K562 (cell line): ENCODE measurements around the gene TRPC4AP. TPM values are rescaled to one million over a fixed set of nuclear protein-coding genes. Genes with fewer than 3 reads are reported as not detected.

ENCODE experiments used
- BHLHE40 ChIP-seq: IDR thresholded peaks from 2 replicates; pipeline ENCODE4 v1.6.1; 2011; ENCODE audit warnings: low read length, improper control_type of control experiment
- CBX1 ChIP-seq: sonication (generic); IDR thresholded peaks from 2 replicates; pipeline ENCODE4 v1.6.1; 2016; ENCODE audit warnings: antibody characterized with exemption, low read depth, mild to moderate bottlenecking
- CSDE1 ChIP-seq, 2 experiments: fragments of 450-650 bp; IDR thresholded peaks; 2 replicates each; pipeline ENCODE4 v1.6.1; 2016; ENCODE audit warnings: mild to moderate bottlenecking in 1 of 2
- DEAF1 ChIP-seq: fragments of 450-650 bp; formaldehyde crosslinking; IDR thresholded peaks from 2 replicates; pipeline ENCODE4 v1.4.0; 2020; ENCODE audit warnings: mild to moderate bottlenecking, moderate library complexity
- EGR1 ChIP-seq: fragments of 450-650 bp; conservative IDR thresholded peaks from 2 replicates; pipeline ENCODE4 v1.6.1; 2017; ENCODE audit warnings: mild to moderate bottlenecking
- GABPA ChIP-seq: fragments of 200-800 bp; sonication (Bioruptor generic); conservative IDR thresholded peaks from 2 replicates; pipeline ENCODE4 v1.6.1; 2016; ENCODE audit warnings: low read depth, missing genetic modification characterization, missing compliant biosample characterization
- KLF13 ChIP-seq: fragments of 450-650 bp; IDR thresholded peaks from 2 replicates; pipeline ENCODE4 v1.6.1; 2016; ENCODE audit warnings: missing genetic modification characterization, low read depth, mild to moderate bottlenecking, missing compliant biosample characterization, moderate library complexity, borderline replicate concordance
- MCM2 ChIP-seq: fragments of 450-650 bp; IDR thresholded peaks from 2 replicates; pipeline ENCODE4 v1.6.1; 2017; ENCODE audit warnings: low read depth, mild to moderate bottlenecking
- SRF ChIP-seq, 2 experiments: fragments of 250-450, 450-650 bp in 1 of 2; sonication (Bioruptor Pico) in 1 of 2; sonication (generic) in 1 of 2; formaldehyde crosslinking; IDR thresholded peaks; 2 replicates each; pipeline versions ENCODE4 v1.5.0 to v1.5.1; 2020 to 2022; ENCODE audit warnings: mild to moderate bottlenecking in 1 of 2, missing genetic modification reagents in 1 of 2
- TCF3 ChIP-seq: sonication (generic); formaldehyde crosslinking; IDR thresholded peaks from 2 replicates; pipeline ENCODE4 v1.4.0; 2020; ENCODE audit warnings: mild to moderate bottlenecking, missing genetic modification reagents
- USF2 ChIP-seq: sonication (generic); formaldehyde crosslinking; IDR thresholded peaks from 2 replicates; pipeline ENCODE4 v1.5.0; 2020; ENCODE audit warnings: missing genetic modification reagents
- ZBTB17 ChIP-seq: fragments of 450-650 bp; formaldehyde crosslinking; IDR thresholded peaks from 2 replicates; pipeline ENCODE4 v1.4.0; 2020; ENCODE audit warnings: mild to moderate bottlenecking
- ZBTB7A ChIP-seq: IDR thresholded peaks from 2 replicates; pipeline ENCODE4 v1.6.1; 2011; ENCODE audit warnings: low read depth, mild to moderate bottlenecking, low read length, moderate library complexity, borderline replicate concordance; ENCODE audit not compliant: control insufficient read depth
- ZNF511 ChIP-seq: sonication (generic); formaldehyde crosslinking; IDR thresholded peaks from 2 replicates; pipeline ENCODE4 v1.8.0; 2022; ENCODE audit warnings: mild to moderate bottlenecking, missing genetic modification reagents
- polyA plus RNA-seq, 8 experiments: library from polyadenylated mRNA; depleted of rRNA in 4 of 8; stranded (reverse) in 5 of 8; unstranded in 3 of 8; fragments of >200 nt; fragmentation: Nextera tagmentation in 2 of 8; fragmentation: Illumina TruSeq in 1 of 8; extraction: Ambion mirVana in 2 of 8; extraction: Trizol in 1 of 8; gene quantifications; 2 replicates each; pipeline versions ENCODE4 v1.2.1 to v1.2.3, GENCODE V29; 2011 to 2014; ENCODE audit warnings: inconsistent platforms in 1 of 8, missing spikeins in 1 of 8
- total RNA-seq, 7 experiments: library from RNA; depleted of rRNA in 6 of 7; stranded (reverse); fragments of >200 nt in 6 of 7; fragmentation: Illumina TruSeq in 2 of 7; extraction: Trizol in 2 of 7; gene quantifications; 2 replicates each; pipeline versions ENCODE4 v1.2.1 to v1.2.3, GENCODE V29; 2011 to 2021; ENCODE audit warnings: low replicate concordance in 1 of 7

The TRPC4AP gene
- total and polyA plus RNA-seq, 9 of the 15 experiments (the other 6 are each of a cell fraction or from before 2014, with no cell fraction given): 2.3 to 70.3 (median 33.3) TPM

GRCh38 chr20:34980543-34981233 lies 111.9 kb downstream of the TRPC4AP start (continued):
- TF ChIP-seq SRF (CRISPR knock-in tag; IDR thresholded peaks at IDR 0.05) (no peak), MCM2 (no peak), EGR1 (no peak), CBX1 (no peak), ZNF511 (CRISPR knock-in tag) (no peak), DEAF1 (CRISPR knock-in tag) (no peak), USF2 (CRISPR knock-in tag) (peak; percentile 30; the same call in 1 of the 2 replicates), KLF13 (no peak), ZBTB17 (no peak), TCF3 (no peak), CSDE1 (IDR thresholded peaks at IDR 0.05) (no peak), GABPA (tag) (no peak), ZBTB7A (no peak), BHLHE40 (peak; percentile 68)
